Stimulated activated CD8-positive, alpha-beta memory T cell treated with anti-CD3 and anti-CD28 coated beads, Interleukin-15, amount 100 ng/mL, for 1 hour (primary cell): ENCODE measurements around the gene TTC29.
"Not testable (repeated sequence)": the region's sequence is repeated elsewhere in the genome, so short reads cannot be mapped to it uniquely, and the experiment has no call there.

Experiments used
- DNase-seq: peaks from one replicate; pipeline ENCODE4 v3.0.0-alpha.2; 2020; ENCODE audit warnings: low read depth

TTC29 gene

GRCh38 chr4:146709956-146710355, 235.7 kb downstream of the TTC29 start:
- no peak for DNase-seq

- no peak for DNase-seq
These were observed 245.8 kb downstream of the TTC29 start for GRCh38 chr4:146699910-146700309.

- no peak for DNase-seq
These were observed 270.7 kb downstream of the TTC29 start for GRCh38 chr4:146674829-146675570.

GRCh38 chr4:146663968-146664311, 281.7 kb downstream of the TTC29 start:
- DNase-seq, result not testable (repeated sequence)

DNA sequence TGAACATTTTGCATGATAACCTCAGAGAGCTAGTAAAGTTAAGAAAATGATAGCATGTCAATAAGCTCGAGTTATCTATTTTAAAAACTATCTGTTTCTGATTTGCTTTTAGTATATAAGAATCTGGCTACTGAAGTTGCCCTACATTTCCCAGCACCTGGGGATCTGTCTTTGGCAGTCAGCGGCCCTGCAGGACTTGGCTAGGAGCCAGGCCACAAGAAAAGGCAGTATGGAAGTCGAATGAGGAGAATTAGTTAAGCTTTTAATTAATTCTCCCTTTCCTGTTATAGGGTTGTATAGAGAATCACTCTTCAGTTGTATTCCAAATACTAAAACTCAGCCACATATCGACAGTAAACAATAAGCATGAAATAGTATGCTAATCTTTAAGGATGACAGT, 284.3 kb downstream of the TTC29 start:
- DNase-seq, result no peak
